Vagina (tissue), 2 donors: ENCODE data around the gene REXO4. TPM values are rescaled to one million over a fixed set of nuclear protein-coding genes. Genes with fewer than 3 reads are reported as not detected.

ENCODE experiments used
- DNase-seq, 2 donors: peaks; one replicate each; pipeline ENCODE4 v3.0.0-alpha.2; 2017; ENCODE audit errors: extremely low spot score in 2 of 2
- H3K27ac ChIP-seq: fragments of 200-600 bp; sonication (generic); one replicate; pipeline ENCODE4 v1.5.1; 2019
- H3K27me3 ChIP-seq: fragments of 200-600 bp; sonication (generic); one replicate; pipeline ENCODE4 v1.5.1; 2019
- H3K36me3 ChIP-seq, 2 donors: fragments of 200-600 bp; sonication (generic); one replicate each; pipeline ENCODE4 v1.5.1; 2017 to 2019
- H3K4me1 ChIP-seq: fragments of 200-600 bp; sonication (generic); one replicate; pipeline ENCODE4 v1.5.1; 2019
- H3K4me3 ChIP-seq, 2 donors: fragments of 200-600 bp; sonication (generic); 1 replicate in 1 of 2; 2 replicates in 1 of 2; pipeline ENCODE4 v1.5.1; 2016 to 2019
- H3K9me3 ChIP-seq: fragments of 200-600 bp; sonication (generic); one replicate; pipeline ENCODE4 v1.5.1; 2019
- CTCF ChIP-seq, 3 experiments: fragments of 450-650 bp in 2 of 3; fragments of 200-600 bp in 1 of 3; sonication (generic) in 1 of 3; IDR thresholded peaks; one replicate each; pipeline ENCODE4 v1.5.1; 2017 to 2019; ENCODE audit warnings: antibody characterized with exemption in 3 of 3, mild to moderate bottlenecking in 2 of 3, moderate library complexity in 2 of 3
- POLR2A ChIP-seq, 2 donors: fragments of 450-650 bp; IDR thresholded peaks; one replicate each; pipeline ENCODE4 v1.6.1; 2017; ENCODE audit warnings: antibody characterized with exemption in 2 of 2, mild to moderate bottlenecking in 2 of 2, moderate library complexity in 2 of 2
- POLR2AphosphoS5 ChIP-seq, 2 donors: sonication (generic); formaldehyde crosslinking; IDR thresholded peaks; one replicate each; pipeline ENCODE4 v1.9.0; 2017; ENCODE audit warnings: antibody characterized with exemption in 2 of 2, mild to moderate bottlenecking in 2 of 2, low read depth in 1 of 2; ENCODE audit not compliant: insufficient read depth in 1 of 2
- intact Hi-C: fragments of 100-400 bp; cut with DNase I; formaldehyde crosslinking; loops from one replicate; pipeline ENCODE4 v1.15.1; 2023
- total RNA-seq: library from RNA; depleted of rRNA; stranded (reverse); fragments of >200 nt; gene quantifications from one replicate; pipeline ENCODE4 v1.2.3, GENCODE V29; 2016

The REXO4 gene
- total RNA-seq, 1 donor from 2014 or later, result 17.2 TPM

- DNase-seq, result no peak
Observed at GRCh38 chr9:133397895-133398294, 19.9 kb downstream of the REXO4 start.

GRCh38 chr9:133397370-133397769, 20.4 kb downstream of the REXO4 start:
- DNase-seq, result no peak
- Histone ChIP-seq H3K4me1 (no peaks in the 10 kb centered on the region), H3K27me3 (no peaks in the 10 kb centered on the region), H3K27ac (no peak overlapping the region), H3K36me3 (no peaks in the 10 kb centered on the region), H3K9me3 (no peaks in the 10 kb centered on the region), H3K4me3 (no peak overlapping the region)
- intact Hi-C loops, result no loop called here
- TF ChIP-seq POLR2AphosphoS5 (IDR thresholded peaks at IDR 0.05; ENCODE audit: insufficient read depth in 1 of 2, low read depth in 1 of 2) (no peak), CTCF (IDR thresholded peaks at IDR 0.05) (no peak), POLR2A (IDR thresholded peaks at IDR 0.05) (no peak)

More at GRCh38 chr9:133397895-133398294, 19.9 kb downstream of the REXO4 start:
- Histone ChIP-seq H3K9me3 (no peaks in the 10 kb centered on the region), H3K4me3 (no peak overlapping the region), H3K36me3 (no peaks in the 10 kb centered on the region), H3K27ac (no peak overlapping the region), H3K27me3 (no peaks in the 10 kb centered on the region), H3K4me1 (no peaks in the 10 kb centered on the region)
- intact Hi-C loops, result no loop called here
- TF ChIP-seq CTCF (IDR thresholded peaks at IDR 0.05) (no peak), POLR2AphosphoS5 (IDR thresholded peaks at IDR 0.05; ENCODE audit: insufficient read depth in 1 of 2, low read depth in 1 of 2) (no peak), POLR2A (IDR thresholded peaks at IDR 0.05) (no peak)

- TF ChIP-seq POLR2A (IDR thresholded peaks at IDR 0.05) (no peak), CTCF (IDR thresholded peaks at IDR 0.05) (no peak), POLR2AphosphoS5 (IDR thresholded peaks at IDR 0.05; ENCODE audit: insufficient read depth in 1 of 2, low read depth in 1 of 2) (no peak)
- Histone ChIP-seq H3K27me3 (no peaks in the 10 kb centered on the region), H3K4me1 (no peaks in the 10 kb centered on the region), H3K27ac (no peak overlapping the region), H3K36me3 (no peaks in the 10 kb centered on the region), H3K9me3 (no peaks in the 10 kb centered on the region), H3K4me3 (no peak overlapping the region)
- no peak for DNase-seq
- intact Hi-C loops, result no loop called here
Observed at GRCh38 chr9:133396952-133397351, 20.9 kb downstream of the REXO4 start.

GRCh38 chr9:133394687-133395271, 23.0 kb downstream of the REXO4 start:
- intact Hi-C loops, result no loop called here
- H3K27me3 ChIP-seq, result no peaks in the 10 kb centered on the region
- H3K36me3 ChIP-seq, result no peaks in the 10 kb centered on the region

More at GRCh38 chr9:133394687-133395271, 23.0 kb downstream of the REXO4 start:
- no peaks in the 10 kb centered on the region for H3K4me1 ChIP-seq
- no peak overlapping the region for H3K27ac ChIP-seq
- no peak for DNase-seq
- TF ChIP-seq CTCF (IDR thresholded peaks at IDR 0.05) (no peak), POLR2AphosphoS5 (IDR thresholded peaks at IDR 0.05; ENCODE audit: insufficient read depth in 1 of 2, low read depth in 1 of 2) (no peak), POLR2A (IDR thresholded peaks at IDR 0.05) (no peak)
- no peak overlapping the region for H3K4me3 ChIP-seq
- H3K9me3 ChIP-seq, result no peaks in the 10 kb centered on the region
